ENCODE measurements around the gene PON2.

DNA sequence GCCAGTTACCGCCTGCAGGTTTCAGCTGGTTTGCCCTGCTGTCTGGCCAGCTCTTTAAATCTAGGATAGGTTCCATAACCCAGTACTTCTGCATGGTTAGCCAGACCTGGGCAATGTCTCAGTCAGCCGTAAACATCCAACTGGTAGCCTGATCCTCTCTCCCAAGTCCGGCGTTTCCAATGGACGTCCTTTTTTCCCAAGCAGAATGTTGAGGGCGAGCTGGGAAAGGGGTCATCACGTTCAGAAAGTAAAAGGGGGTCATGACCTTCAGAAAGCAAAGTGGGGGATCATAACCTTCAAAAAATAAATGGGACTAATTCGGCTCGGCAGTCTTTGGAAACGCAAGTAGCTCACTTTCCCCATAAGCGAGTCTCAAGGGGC, 39.1 kb downstream of the PON2 start:
- TF ChIP-seq CTCF (IDR thresholded peaks at IDR 0.05) (no peak), MYBL2 (CRISPR knock-in tag; IDR thresholded peaks at IDR 0.05) (no peak), ATF2 (CRISPR knock-in tag; IDR thresholded peaks at IDR 0.05; ENCODE audit: borderline replicate concordance, low read depth) (no peak), TP53 (CRISPR knock-in tag; IDR thresholded peaks at IDR 0.05) (no peak), CBFB (CRISPR knock-in tag; IDR thresholded peaks at IDR 0.05; ENCODE audit: low read depth) (no peak), NR3C1 (CRISPR knock-in tag; conservative IDR thresholded peaks at IDR 0.05; ENCODE audit: low read depth) (no peak), ZNF121 (CRISPR knock-in tag; IDR thresholded peaks at IDR 0.05) (no peak)
